Measurements from ENCODE around the gene CARF. TPM values are rescaled to one million over a fixed set of nuclear protein-coding genes. Genes with fewer than 3 reads are reported as not detected.

CARF gene
- polyA plus RNA-seq, 1 of the 3 experiments (the other 2 are of a cell fraction), result 4.6 TPM

- Histone ChIP-seq H3K9ac (no peak overlapping the region), H3K36me3 (replicated peaks in 1 of 2; ENCODE audit: control insufficient read depth in 1 of 2, insufficient read depth in 2 of 2, low read length in 1 of 2) (peaks cover 3 to 6% of the 10 kb centered on the region in 2 experiments), H3K27ac (ENCODE audit: low read depth in 2 of 2, low read length in 1 of 2) (no peak overlapping the region), H3K4me3 (ENCODE audit: low read depth in 2 of 2, low read length in 1 of 2) (no peak overlapping the region), H3F3A (replicated peaks; ENCODE audit: insufficient read depth) (peaks cover 3% of the 10 kb centered on the region), H3K9me2 (no peaks in the 10 kb centered on the region), H3K4me2 (no peak overlapping the region), H3K4me1 (ENCODE audit: control insufficient read depth in 1 of 2, insufficient read depth in 2 of 2, low read depth in 1 of 2, low read length in 1 of 2) (peaks cover 0 to 6% of the 10 kb centered on the region in 2 experiments; a peak in 1 of 4 replicates), H2AFZ (ENCODE audit: low read depth) (no peak overlapping the region), H3K27me3 (ENCODE audit: insufficient read depth) (no peaks in the 10 kb centered on the region), H4K20me1 (ENCODE audit: insufficient read depth) (no peaks in the 10 kb centered on the region), H3K79me2 (ENCODE audit: insufficient read depth) (no peaks in the 10 kb centered on the region), H3K9me3 (no peaks in the 10 kb centered on the region; the same call in 1 of the 2 replicates)
- DNase-seq, result no peak
- CTCF ChIA-PET, result no interaction called here
- POLR2A ChIA-PET, result no interaction called here
- TF ChIP-seq USF1 (IDR thresholded peaks at IDR 0.05; ENCODE audit: borderline replicate concordance, low read depth) (no peak), TAF1 (IDR thresholded peaks at IDR 0.05; ENCODE audit: borderline replicate concordance, low read depth, low read length) (no peak), IRF3 (IDR thresholded peaks at IDR 0.05; ENCODE audit: low read depth, low read length) (no peak), CHD2 (IDR thresholded peaks at IDR 0.05; ENCODE audit: low read length, partially characterized antibody) (no peak), TCF12 (IDR thresholded peaks at IDR 0.05) (no peak), RFX5 (IDR thresholded peaks at IDR 0.05; ENCODE audit: low read length) (no peak), REST (IDR thresholded peaks at IDR 0.05; ENCODE audit: low read depth, low read length) (no peak), RCOR1 (IDR thresholded peaks at IDR 0.05; ENCODE audit: low read length) (no peak), JUND (IDR thresholded peaks at IDR 0.05) (no peak), EZH2phosphoT487 (IDR thresholded peaks at IDR 0.05; ENCODE audit: borderline replicate concordance, low read depth) (no peak), GATA2 (CRISPR knock-in tag; IDR thresholded peaks at IDR 0.05) (no peak), EP300 (IDR thresholded peaks at IDR 0.05; ENCODE audit: borderline replicate concordance in 1 of 2, low read depth in 1 of 2, low read length in 1 of 2) (no peak), SIN3A (IDR thresholded peaks at IDR 0.05; ENCODE audit: borderline replicate concordance, low read depth, low read length) (no peak), RXRA (IDR thresholded peaks at IDR 0.05; ENCODE audit: borderline replicate concordance, low read depth) (no peak), ZBTB33 (IDR thresholded peaks at IDR 0.05; ENCODE audit: borderline replicate concordance, low read depth) (no peak), USF2 (IDR thresholded peaks at IDR 0.05; ENCODE audit: borderline replicate concordance, low read depth, low read length) (no peak)
- WGBS (ENCODE audit: low lambda C conversion rate), result 76% methylated on average over 3 of the region's 3 CpGs
Observed at GRCh38 chr2:202944816-202945215, 32.7 kb downstream of the CARF start.

All from SK-N-SH (cell line).